GM18909 (cell line): ENCODE results near the gene IGSF21.

Source experiments
- ATAC-seq: cut with Tn5 transposase; IDR thresholded peaks from one replicate; pipeline ENCODE4 v1.9.1; 2021; ENCODE audit warnings: mild to moderate bottlenecking; ENCODE audit not compliant: unreplicated experiment, poor library complexity

IGSF21 gene

DNA sequence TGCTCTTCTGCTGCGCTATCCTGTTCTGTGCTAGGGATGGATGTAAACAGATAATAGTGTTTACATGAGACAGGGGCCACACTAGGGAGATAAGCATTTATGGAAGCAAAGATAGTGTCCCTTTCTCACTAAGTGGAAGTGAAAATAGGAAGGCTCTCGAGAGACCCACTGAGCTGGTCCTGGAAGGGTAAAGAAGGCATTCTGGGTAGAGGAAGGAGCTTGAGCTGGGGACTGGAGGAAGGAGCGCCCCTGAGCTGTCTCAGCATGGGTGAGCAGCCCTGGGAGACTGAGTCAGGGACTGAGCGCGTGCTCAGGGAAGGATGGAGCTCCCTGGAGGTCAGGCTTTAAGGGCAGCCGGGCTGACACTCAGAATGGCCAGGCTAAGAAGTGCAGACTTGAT, 93.3 kb downstream of the IGSF21 start:
- ATAC-seq = no peak

DNA sequence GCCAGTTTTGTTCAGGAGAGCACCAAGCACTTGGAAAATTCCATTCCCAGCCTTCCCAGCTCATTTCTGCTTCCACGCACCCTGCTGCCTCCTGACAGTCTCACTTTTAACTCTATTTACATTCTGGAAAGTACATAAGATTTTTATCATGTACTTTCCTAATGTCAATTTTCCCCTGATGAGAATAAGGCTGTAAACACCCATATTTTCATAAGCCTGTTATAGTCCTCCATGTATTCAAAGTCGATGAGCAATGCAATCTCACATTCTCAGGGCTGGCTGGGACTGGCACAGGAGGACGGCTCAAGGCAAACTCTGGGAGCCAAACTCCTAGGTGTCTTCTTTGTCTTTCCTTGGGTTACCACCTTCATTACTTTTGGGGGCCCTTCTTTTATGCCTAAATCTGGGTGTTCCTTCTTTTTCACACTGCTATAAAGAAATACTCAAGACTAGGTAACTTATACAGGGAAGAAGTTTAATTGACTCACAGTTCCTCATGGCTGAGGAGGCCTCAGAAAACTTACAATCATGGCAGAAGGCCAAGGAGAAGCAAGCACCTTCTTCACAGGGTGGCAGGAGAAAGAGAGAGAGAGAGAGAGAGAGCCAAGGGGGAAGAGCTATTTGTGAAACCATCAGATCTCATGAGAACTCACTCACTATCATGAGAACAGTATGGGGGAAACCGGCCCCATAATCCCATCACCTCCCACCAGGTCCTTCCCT, 94.6 kb downstream of the IGSF21 start:
- no peak for ATAC-seq

- no peak for ATAC-seq
Measured at GRCh38 chr1:18203645-18204044, 96.0 kb downstream of the IGSF21 start.

DNA sequence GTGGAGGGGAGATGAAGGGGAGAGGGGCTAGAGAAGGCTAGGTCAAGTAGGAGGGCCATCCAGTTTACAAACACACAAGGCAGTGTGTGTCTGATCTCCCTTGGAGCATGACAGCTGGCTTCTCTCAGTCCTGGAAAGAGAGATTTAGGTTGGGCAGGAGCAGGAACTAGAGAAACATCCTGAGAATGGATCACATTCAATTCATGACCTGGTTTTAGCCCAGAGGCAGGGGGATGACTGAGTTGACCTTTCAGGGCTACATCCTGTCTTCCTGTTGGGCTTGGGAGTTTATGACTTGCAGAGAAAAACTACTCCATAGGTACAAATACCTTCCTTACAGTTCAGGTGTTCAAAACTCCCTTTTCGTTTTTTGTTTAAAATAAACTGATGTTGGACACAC, 97.0 kb downstream of the IGSF21 start:
- ATAC-seq = no peak

DNA sequence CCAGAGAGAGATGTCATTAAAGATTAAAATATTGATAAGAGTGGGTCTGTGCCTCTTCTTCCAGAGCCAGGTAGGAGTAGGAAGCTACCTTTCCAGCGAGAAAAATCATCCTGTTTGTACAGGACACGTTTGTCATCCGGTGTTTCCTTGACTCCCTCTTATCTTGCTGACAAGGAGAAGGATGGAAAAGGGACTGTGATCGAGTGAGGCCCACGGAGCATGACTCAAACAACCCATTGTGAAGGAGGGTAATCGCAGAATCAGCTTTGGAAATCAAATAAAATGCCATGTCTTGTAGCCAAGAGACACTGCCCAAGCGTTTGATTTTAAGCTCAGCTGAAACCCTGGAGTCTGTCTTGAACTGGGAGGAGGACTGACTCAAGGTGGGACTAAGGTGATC, 97.7 kb downstream of the IGSF21 start:
- no peak for ATAC-seq

GRCh38 chr1:18211764-18212163, 104.2 kb downstream of the IGSF21 start:
- no peak for ATAC-seq

DNA sequence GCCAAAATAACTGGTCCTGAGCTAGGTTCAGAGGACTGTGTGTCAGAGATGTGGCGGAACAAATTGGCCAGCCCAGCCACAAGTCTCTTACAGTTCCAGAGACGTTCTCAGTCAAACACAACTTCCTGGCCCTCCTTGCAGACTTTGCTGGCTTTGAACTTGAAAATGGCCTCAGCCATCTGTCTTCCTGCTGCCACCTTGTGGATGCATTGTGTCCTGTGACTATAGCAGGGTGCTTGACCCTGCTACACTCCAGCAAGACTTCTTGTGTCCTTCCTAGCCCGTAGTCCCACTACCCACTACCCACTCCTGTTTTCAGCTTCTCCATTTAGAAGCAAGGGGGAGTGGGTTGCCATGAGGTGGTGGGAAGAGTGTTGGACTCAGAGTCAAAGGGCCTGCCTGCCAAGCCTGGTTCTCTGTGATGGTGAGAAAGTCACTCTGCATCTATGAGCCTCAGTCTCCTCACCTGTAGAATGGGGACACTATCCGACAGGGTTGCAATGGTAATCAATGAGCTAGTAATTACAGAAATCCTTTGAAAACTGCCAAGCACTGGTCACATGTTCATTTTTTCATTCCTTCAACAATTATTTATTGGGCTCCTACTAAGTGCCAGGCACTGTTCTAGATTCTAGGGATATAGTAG, 109.9 kb downstream of the IGSF21 start:
- no peak for ATAC-seq

DNA sequence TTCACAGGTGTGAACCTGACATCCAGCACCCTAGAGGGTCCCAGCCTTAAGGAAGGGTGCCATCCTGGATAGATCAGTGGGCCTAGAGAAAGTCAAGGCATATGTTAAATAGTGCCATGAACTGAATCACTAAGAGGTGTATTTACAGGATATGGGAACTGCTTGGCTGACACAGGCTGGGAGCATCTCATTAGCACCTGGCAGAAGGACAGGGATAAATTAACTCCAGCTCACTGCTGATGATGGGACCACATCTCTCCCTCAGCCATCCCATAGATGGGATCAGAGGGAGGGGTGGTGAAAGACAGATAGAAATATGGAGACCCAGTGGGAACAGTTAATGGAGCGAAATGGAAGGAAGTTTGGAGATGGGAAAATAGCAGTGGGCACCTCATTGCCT, 122.0 kb downstream of the IGSF21 start:
- ATAC-seq = no peak

GRCh38 chr1:18230321-18230720, 122.7 kb downstream of the IGSF21 start:
- no peak for ATAC-seq

DNA sequence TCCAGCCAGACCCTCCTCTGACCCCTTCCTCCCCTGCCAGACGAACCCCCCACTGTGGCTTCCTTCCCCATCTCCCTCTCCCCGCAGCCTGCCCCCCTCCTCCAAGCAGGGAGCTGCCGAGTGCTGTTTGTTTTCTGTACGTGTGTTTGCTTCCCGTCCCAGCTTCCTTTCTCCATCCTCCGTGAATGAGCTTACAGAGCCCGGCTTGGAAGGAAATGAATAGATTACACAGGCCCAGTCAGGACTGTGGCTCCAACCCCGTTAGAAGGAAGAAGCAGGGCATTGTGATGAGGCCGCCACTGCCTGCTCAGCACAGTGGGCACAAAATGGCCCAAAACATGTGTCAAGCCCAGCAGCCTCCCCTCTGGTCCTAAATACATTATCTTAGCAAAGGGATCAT, 123.2 kb downstream of the IGSF21 start:
- ATAC-seq = no peak

DNA sequence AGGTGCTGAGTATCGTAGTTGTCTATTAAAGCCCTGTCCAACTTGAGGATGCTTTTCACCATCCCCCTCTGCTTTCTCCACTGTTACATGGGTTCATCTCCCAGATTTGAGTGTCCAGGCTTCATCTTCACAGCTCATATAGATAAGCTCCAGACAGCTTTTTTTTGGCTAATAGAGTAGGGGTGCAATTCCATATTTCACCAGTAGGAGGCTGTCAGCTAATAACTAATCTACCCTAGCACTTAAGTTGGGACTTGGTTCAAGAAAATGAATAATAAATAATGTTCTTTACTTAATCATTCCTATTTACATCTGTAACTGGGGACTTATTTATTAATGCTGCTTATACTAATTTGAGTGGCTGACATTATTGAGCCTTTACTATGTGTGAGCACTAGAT, 124.5 kb downstream of the IGSF21 start:
- no peak for ATAC-seq

GRCh38 chr1:18233176-18233864, 125.7 kb downstream of the IGSF21 start:
- ATAC-seq = no peak

GRCh38 chr1:18234790-18235242, 127.2 kb downstream of the IGSF21 start:
- no peak for ATAC-seq

DNA sequence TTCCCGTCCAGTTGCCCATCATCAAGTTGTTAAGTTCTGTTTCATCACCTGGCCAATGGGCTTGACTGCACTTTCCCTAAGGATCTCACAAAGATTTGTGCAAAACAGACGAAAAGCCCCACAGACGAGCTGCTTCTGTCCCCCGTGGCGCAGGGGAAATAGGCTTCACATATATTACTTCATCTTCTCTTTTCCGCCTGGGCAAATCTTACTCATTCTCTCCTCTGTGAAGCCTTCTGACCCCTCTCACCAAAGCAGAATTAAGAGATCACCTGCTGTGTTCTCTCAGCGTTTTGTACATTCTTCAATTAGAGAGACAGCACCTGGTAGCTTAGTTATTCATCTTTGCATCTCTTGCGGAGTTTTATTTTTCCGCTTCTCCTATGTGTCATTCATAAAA, 129.8 kb downstream of the IGSF21 start:
- no peak for ATAC-seq

DNA sequence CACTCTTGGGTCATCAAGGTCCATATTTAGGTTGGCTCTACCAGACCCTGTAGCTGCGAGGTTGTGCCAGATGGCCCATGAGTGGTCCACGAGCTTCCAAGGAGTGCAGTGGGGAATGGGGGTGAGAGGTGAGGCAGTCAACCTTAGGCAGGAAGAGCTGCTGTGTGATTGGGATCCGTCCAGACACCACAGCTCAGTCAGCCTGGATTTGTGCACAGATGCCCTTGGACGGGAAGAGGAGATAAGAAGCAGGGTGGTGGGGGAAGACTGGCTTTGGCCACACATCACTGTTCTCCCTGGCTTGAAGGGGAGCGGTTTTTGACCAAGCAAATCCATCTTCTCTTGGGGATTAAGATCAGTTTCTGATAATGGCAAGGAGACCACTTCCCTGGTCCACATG, 130.6 kb downstream of the IGSF21 start:
- ATAC-seq = no peak

- ATAC-seq = no peak
Measured at GRCh38 chr1:18239671-18240070, 132.1 kb downstream of the IGSF21 start.

- ATAC-seq = no peak
Measured at GRCh38 chr1:18240906-18241305, 133.3 kb downstream of the IGSF21 start.

DNA sequence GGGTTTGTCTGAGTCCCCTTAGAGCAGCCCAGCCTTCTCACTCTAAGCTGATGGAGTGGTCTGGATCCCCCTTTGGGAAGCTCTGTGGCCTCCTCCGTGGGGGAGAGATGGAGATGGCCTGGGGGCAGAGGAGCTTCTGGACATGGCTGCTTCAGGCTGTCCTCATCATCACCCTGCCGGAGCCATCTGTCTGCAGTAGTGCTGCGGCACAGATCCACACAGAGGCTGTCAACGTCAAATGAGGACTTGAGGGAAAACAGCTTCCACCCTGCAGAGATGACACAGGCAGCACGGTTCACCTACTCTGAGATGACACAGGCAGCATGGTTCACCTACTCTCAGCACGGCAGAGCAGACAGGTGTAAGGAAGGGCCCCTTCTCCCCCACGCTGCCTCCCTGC, 134.3 kb downstream of the IGSF21 start:
- ATAC-seq = no peak

DNA sequence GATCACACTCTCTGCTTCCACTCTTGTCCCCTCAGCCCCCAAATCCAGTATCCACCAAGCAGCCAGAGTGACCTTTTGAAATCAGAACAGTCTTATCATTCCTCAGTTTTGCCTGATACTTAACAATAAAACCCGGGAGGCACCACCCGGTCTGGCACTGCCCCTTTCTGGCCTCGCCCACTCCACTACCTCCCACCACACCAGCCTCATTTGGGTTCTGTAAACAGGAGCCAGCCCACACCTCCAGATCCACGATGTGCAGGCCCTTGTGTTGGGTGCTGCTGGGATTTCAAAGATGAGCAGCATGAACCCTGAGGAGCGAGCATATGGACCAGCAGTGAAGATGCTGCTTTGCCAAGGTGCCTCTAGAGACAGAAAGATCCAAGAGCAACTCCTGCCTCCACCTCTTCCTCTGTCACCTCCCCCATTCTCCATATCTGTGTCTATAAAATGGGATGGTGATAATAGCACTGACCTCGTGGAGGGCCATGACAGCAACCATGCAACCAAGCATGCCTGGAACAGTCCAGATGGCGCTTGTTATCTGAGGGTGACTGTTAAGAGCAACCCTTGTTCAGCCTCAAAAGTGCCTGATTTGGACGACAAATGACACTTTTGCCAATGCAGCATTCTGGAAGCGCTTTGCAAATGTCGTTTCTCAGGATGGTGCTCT, 136.0 kb downstream of the IGSF21 start:
- ATAC-seq = no peak

DNA sequence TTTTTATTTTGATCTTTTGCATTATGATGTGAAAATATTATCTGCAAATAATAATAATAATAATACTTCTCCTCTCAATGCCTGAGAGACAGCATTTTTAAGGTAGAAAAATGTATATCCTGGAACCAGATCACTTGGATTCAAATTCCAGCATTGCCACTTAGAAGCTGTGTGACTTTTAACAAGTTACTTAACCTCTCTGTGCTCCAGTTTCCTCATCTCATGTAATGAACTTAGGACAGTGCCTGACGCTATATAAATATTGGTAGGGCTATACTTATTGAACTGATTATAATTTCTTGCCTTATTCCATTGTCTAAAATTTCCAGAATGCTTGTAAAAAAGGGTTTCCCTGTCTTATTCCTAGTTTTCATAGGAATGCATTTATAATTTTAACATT, 137.2 kb downstream of the IGSF21 start:
- ATAC-seq = no peak

DNA sequence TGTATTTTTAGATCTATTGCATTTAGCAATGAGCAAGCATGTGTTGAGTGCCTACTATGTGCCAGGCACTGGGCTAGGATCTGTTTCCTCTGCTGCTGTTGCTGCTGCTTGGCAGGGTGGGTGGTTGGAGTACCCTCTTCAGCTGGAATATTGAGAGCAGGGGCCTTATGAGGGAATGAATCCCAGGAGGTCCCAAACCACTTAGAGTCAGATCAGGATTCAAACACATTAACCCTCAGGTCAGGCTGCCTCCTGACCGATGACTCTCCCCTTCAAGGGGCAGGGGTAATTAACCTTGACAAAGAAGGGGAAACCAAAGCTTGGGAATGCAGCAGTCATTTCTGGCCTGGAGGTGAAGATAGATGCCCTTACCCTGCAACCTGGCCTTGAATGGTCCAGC, 138.0 kb downstream of the IGSF21 start:
- no peak for ATAC-seq
